NCI-H2171 (cell line): Measurements from ENCODE around the gene FBXW2.

ENCODE experiments used
- DNase-seq: peaks from one replicate; lab custom pipeline; 2025; lab: John Stamatoyannopoulos, UW

The FBXW2 gene

GRCh38 chr9:120741701-120742100 is 51.5 kb downstream of the FBXW2 start:
- no peak for DNase-seq

- DNase-seq = no peak
These were observed 52.0 kb downstream of the FBXW2 start for GRCh38 chr9:120741191-120741590.

- DNase-seq = no peak
These were observed 53.1 kb downstream of the FBXW2 start for GRCh38 chr9:120740132-120740531.

- DNase-seq = no peak
These were observed 55.6 kb downstream of the FBXW2 start for GRCh38 chr9:120737416-120738165.

GRCh38 chr9:120736881-120737280 is 56.3 kb downstream of the FBXW2 start:
- no peak for DNase-seq

GRCh38 chr9:120735415-120736126 is 57.6 kb downstream of the FBXW2 start:
- DNase-seq = no peak

GRCh38 chr9:120734607-120735410 is 58.4 kb downstream of the FBXW2 start:
- DNase-seq = no peak

GRCh38 chr9:120733190-120733589 is 60.0 kb downstream of the FBXW2 start:
- no peak for DNase-seq

GRCh38 chr9:120730654-120731514 is 62.3 kb downstream of the FBXW2 start:
- no peak for DNase-seq

- no peak for DNase-seq
These were observed 63.4 kb downstream of the FBXW2 start for GRCh38 chr9:120729791-120730241.

- no peak for DNase-seq
These were observed 66.7 kb downstream of the FBXW2 start for GRCh38 chr9:120726484-120726883.

- DNase-seq = no peak
These were observed 67.3 kb downstream of the FBXW2 start for GRCh38 chr9:120725907-120726306.

GRCh38 chr9:120724757-120725400 is 68.3 kb downstream of the FBXW2 start:
- DNase-seq = no peak

- DNase-seq = no peak
These were observed 69.7 kb downstream of the FBXW2 start for GRCh38 chr9:120723565-120723964.

- no peak for DNase-seq
These were observed 72.8 kb downstream of the FBXW2 start for GRCh38 chr9:120720404-120720803.

GRCh38 chr9:120718316-120718715 is 74.9 kb downstream of the FBXW2 start:
- DNase-seq = no peak

- no peak for DNase-seq
These were observed 76.0 kb downstream of the FBXW2 start for GRCh38 chr9:120717176-120717575.

- no peak for DNase-seq
These were observed 76.7 kb downstream of the FBXW2 start for GRCh38 chr9:120716483-120716882.

GRCh38 chr9:120715389-120715924 is 77.8 kb downstream of the FBXW2 start:
- no peak for DNase-seq

GRCh38 chr9:120714846-120715388 is 78.3 kb downstream of the FBXW2 start:
- no peak for DNase-seq
